Liver (tissue), 9 donors: ENCODE measurements around the gene BPI. TPM values are rescaled to one million over a fixed set of nuclear protein-coding genes. Genes with fewer than 3 reads are reported as not detected.

ENCODE experiments used
- DNase-seq: peaks from one replicate; pipeline ENCODE4 v3.0.0-alpha.2; 2017; ENCODE audit warnings: low spot score
- H3K27ac ChIP-seq, 2 donors: one replicate each; pipeline ENCODE4 v1.7.0; 2013; ENCODE audit warnings: inconsistent platforms in 2 of 2, low read length in 2 of 2, control low read depth in 1 of 2, low read depth in 1 of 2, mild to moderate bottlenecking in 1 of 2
- H3K27me3 ChIP-seq, 4 donors: one replicate each; pipeline versions ENCODE4 v1.6.1 to v1.7.0; 2013; ENCODE audit warnings: low read length in 3 of 4, inconsistent platforms in 1 of 4, mild to moderate bottlenecking in 1 of 4, moderate library complexity in 1 of 4; ENCODE audit not compliant: control insufficient read depth in 4 of 4, insufficient read depth in 4 of 4
- H3K36me3 ChIP-seq, 4 donors: one replicate each; pipeline versions ENCODE4 v1.6.1 to v1.7.0; 2013; ENCODE audit warnings: low read length in 3 of 4, mild to moderate bottlenecking in 3 of 4, low read depth in 1 of 4, moderate library complexity in 1 of 4; ENCODE audit not compliant: control insufficient read depth in 4 of 4, insufficient read depth in 3 of 4
- H3K4me1 ChIP-seq, 4 donors: one replicate each; pipeline versions ENCODE4 v1.6.1 to v1.7.0; 2013; ENCODE audit warnings: low read length in 3 of 4, mild to moderate bottlenecking in 3 of 4, moderate library complexity in 1 of 4; ENCODE audit not compliant: control insufficient read depth in 4 of 4, insufficient read depth in 4 of 4
- H3K4me3 ChIP-seq, 3 donors: one replicate each; pipeline versions ENCODE4 v1.6.1 to v1.7.0; 2013; ENCODE audit warnings: low read length in 3 of 3, control low read depth in 1 of 3, low read depth in 1 of 3, mild to moderate bottlenecking in 1 of 3
- H3K9ac ChIP-seq, 2 donors: one replicate each; pipeline ENCODE4 v1.7.0; 2013; ENCODE audit warnings: low read length in 2 of 2, mild to moderate bottlenecking in 2 of 2, moderate library complexity in 2 of 2, control low read depth in 1 of 2, low read depth in 1 of 2
- H3K9me3 ChIP-seq, 4 donors: one replicate each; pipeline versions ENCODE4 v1.6.1 to v1.7.0; 2013; ENCODE audit warnings: low read length in 3 of 4; ENCODE audit not compliant: control insufficient read depth in 4 of 4
- EGR1 ChIP-seq, 2 donors: IDR thresholded peaks; 2 replicates each; pipeline ENCODE4 v1.6.1; 2016 to 2018; ENCODE audit warnings: antibody characterized with exemption in 2 of 2, low read depth in 2 of 2
- FOXA1 ChIP-seq: IDR thresholded peaks from 2 replicates; pipeline ENCODE4 v1.6.1; 2016; ENCODE audit warnings: antibody characterized with exemption
- FOXA2 ChIP-seq: IDR thresholded peaks from 2 replicates; pipeline ENCODE4 v1.6.1; 2016; ENCODE audit warnings: antibody characterized with exemption
- GABPA ChIP-seq, 2 donors: IDR thresholded peaks in 1 of 2; conservative IDR thresholded peaks in 1 of 2; 2 replicates each; pipeline ENCODE4 v1.6.1; 2016; ENCODE audit warnings: antibody characterized with exemption in 2 of 2, mild to moderate bottlenecking in 1 of 2, moderate library complexity in 1 of 2
- HNF4A ChIP-seq, 2 donors: conservative IDR thresholded peaks; 2 replicates each; pipeline ENCODE4 v1.6.1; 2016; ENCODE audit warnings: antibody characterized with exemption in 2 of 2, mild to moderate bottlenecking in 2 of 2
- HNF4G ChIP-seq: IDR thresholded peaks from 2 replicates; pipeline ENCODE4 v1.6.1; 2016; ENCODE audit warnings: antibody characterized with exemption
- JUND ChIP-seq, 2 donors: IDR thresholded peaks; 2 replicates each; pipeline ENCODE4 v1.6.1; 2016; ENCODE audit warnings: antibody characterized with exemption in 2 of 2
- NR2F2 ChIP-seq: IDR thresholded peaks from 2 replicates; pipeline ENCODE4 v1.6.1; 2016; ENCODE audit warnings: antibody characterized with exemption
- RAD21 ChIP-seq, 2 donors: IDR thresholded peaks; 2 replicates each; pipeline ENCODE4 v1.6.1; 2016; ENCODE audit warnings: antibody characterized with exemption in 2 of 2, mild to moderate bottlenecking in 2 of 2
- RXRA ChIP-seq, 2 donors: IDR thresholded peaks; 2 replicates each; pipeline ENCODE4 v1.6.1; 2017 to 2018; ENCODE audit warnings: antibody characterized with exemption in 2 of 2, mild to moderate bottlenecking in 1 of 2
- SP1 ChIP-seq: IDR thresholded peaks from 2 replicates; pipeline ENCODE4 v1.6.1; 2018; ENCODE audit warnings: antibody characterized with exemption, mild to moderate bottlenecking
- TAF1 ChIP-seq: conservative IDR thresholded peaks from 2 replicates; pipeline ENCODE4 v1.6.1; 2016; ENCODE audit warnings: antibody characterized with exemption, mild to moderate bottlenecking
- YY1 ChIP-seq: IDR thresholded peaks from 2 replicates; pipeline ENCODE4 v1.6.1; 2016; ENCODE audit warnings: antibody characterized with exemption, mild to moderate bottlenecking
- WGBS: extraction: QIAGEN DNeasy Blood & Tissue Kit; methylation state at CpG from one replicate; pipeline ENCODE4 v1.1.7; 2013; 5-methylcytosine and 5-hydroxymethylcytosine counted together
- polyA plus RNA-seq, 2 donors: library from polyadenylated mRNA; stranded (reverse) in 1 of 2; unstranded in 1 of 2; fragments of 200-250 nt in 1 of 2; fragments of >200 nt in 1 of 2; fragmentation: Nextera tagmentation in 1 of 2; extraction: Ambion mirVana in 1 of 2; gene quantifications; one replicate each; pipeline versions ENCODE4 v1.2.1 to v1.2.3, GENCODE V29; 2013 to 2015
- total RNA-seq, 2 donors: library from RNA; depleted of rRNA; stranded (reverse); fragments of >200 nt; gene quantifications; one replicate each; pipeline ENCODE4 v1.2.3, GENCODE V29; 2014
- TF ChIP-seq, protein P1 (sequence below): IDR thresholded peaks from 2 replicates; pipeline ENCODE4 v1.6.1; 2016; ENCODE audit warnings: antibody characterized with exemption
- TF ChIP-seq, protein P2 (sequence below): fragments of 150-350 bp; IDR thresholded peaks from 2 replicates; pipeline ENCODE4 v1.5.1; 2017; ENCODE audit warnings: improper control_type of control experiment, low read depth, low read length; ENCODE audit not compliant: missing input control
- TF ChIP-seq, protein P3 (sequence below): IDR thresholded peaks from 2 replicates; pipeline ENCODE4 v1.6.1; 2016; ENCODE audit warnings: antibody characterized with exemption
- TF ChIP-seq, protein P4 (sequence below): IDR thresholded peaks from 2 replicates; pipeline ENCODE4 v1.6.1; 2016; ENCODE audit warnings: antibody characterized with exemption
- TF ChIP-seq, protein P5 (sequence below): IDR thresholded peaks from 2 replicates; pipeline ENCODE4 v1.6.1; 2016; ENCODE audit warnings: antibody characterized with exemption, mild to moderate bottlenecking
- donor health status: healthy.
- donor health status: healthy.
- donor health status: healthy.
- donor health status: healthy.
- donor health status: healthy.

Gene BPI
- total and polyA plus RNA-seq, 4 donors: 0.08 to 10.3 (median 0.37) TPM; not detected in 1

DNA sequence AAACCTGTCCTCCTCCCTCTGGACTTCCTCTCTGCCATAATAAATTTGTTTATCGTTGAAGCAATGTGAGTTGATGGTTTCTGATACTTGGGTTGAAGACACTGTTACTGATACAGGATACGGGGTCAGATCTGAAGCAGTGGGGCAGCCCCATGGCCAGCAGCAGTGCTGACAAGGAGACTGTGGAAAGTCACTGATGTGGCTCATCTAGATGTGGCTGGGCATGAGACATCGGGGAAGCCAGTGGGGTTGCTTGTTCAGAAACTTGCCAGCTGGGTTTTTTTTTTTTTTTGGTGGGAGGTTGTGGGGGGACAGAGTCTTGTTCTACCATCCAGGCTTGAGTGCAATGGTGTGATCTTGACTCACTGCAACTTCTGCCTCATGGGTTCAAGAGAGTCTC lies 2.6 kb upstream of the BPI start:
- Histone ChIP-seq H3K27me3 (no peaks in the 10 kb centered on the region), H3K27ac (no peak overlapping the region)
- 87% methylated on average over 3 of the region's 3 CpGs for WGBS

DNA sequence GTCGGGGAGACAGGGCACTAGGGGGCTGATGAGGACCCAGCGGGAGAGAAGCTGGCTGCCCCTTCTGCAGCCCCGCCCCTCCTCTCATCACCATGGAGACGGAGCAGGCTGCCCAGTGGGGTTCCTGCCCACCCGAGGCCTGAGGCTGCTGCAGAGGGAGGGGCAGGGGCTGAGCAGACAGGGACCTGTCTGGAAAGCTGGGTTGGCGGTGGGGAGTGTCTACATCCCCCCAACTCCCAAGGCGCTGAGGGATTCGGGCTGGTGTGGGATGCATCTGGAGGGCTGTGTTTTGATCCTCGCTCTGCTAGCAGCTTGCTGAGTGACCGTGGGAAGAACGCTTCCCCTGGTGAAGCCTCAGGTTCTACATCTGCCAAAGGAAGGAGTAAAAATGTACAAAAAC lies 1.2 kb upstream of the BPI start:
- Histone ChIP-seq H3K27ac (no peak overlapping the region), H3K4me1 (peaks cover 0 to 7% (median under 1%) of the 10 kb centered on the region in 4 donors), H3K27me3 (no peaks in the 10 kb centered on the region), H3K9ac (no peak overlapping the region), H3K36me3 (no peaks in the 10 kb centered on the region), H3K4me3 (no peak overlapping the region), H3K9me3 (no peaks in the 10 kb centered on the region)
- 47% methylated on average over 11 of the region's 11 CpGs for WGBS
- DNase-seq: no peak
- TF ChIP-seq HNF4G (no peak), RXRA (IDR thresholded peaks at IDR 0.05) (no peak), JUND (IDR thresholded peaks at IDR 0.05) (no peak), HNF4A (conservative IDR thresholded peaks at IDR 0.05) (no peak), FOXA1 (no peak), NR2F2 (no peak), GABPA (IDR thresholded peaks at IDR 0.05 in 1 of 2, conservative IDR thresholded peaks at IDR 0.05 in 1 of 2) (no peak), YY1 (no peak), TAF1 (no peak), RAD21 (IDR thresholded peaks at IDR 0.05) (no peak)
- TF ChIP-seq, protein P1, sequence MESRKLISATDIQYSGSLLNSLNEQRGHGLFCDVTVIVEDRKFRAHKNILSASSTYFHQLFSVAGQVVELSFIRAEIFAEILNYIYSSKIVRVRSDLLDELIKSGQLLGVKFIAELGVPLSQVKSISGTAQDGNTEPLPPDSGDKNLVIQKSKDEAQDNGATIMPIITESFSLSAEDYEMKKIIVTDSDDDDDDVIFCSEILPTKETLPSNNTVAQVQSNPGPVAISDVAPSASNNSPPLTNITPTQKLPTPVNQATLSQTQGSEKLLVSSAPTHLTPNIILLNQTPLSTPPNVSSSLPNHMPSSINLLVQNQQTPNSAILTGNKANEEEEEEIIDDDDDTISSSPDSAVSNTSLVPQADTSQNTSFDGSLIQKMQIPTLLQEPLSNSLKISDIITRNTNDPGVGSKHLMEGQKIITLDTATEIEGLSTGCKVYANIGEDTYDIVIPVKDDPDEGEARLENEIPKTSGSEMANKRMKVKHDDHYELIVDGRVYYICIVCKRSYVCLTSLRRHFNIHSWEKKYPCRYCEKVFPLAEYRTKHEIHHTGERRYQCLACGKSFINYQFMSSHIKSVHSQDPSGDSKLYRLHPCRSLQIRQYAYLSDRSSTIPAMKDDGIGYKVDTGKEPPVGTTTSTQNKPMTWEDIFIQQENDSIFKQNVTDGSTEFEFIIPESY: no peak
- TF ChIP-seq, protein P2, sequence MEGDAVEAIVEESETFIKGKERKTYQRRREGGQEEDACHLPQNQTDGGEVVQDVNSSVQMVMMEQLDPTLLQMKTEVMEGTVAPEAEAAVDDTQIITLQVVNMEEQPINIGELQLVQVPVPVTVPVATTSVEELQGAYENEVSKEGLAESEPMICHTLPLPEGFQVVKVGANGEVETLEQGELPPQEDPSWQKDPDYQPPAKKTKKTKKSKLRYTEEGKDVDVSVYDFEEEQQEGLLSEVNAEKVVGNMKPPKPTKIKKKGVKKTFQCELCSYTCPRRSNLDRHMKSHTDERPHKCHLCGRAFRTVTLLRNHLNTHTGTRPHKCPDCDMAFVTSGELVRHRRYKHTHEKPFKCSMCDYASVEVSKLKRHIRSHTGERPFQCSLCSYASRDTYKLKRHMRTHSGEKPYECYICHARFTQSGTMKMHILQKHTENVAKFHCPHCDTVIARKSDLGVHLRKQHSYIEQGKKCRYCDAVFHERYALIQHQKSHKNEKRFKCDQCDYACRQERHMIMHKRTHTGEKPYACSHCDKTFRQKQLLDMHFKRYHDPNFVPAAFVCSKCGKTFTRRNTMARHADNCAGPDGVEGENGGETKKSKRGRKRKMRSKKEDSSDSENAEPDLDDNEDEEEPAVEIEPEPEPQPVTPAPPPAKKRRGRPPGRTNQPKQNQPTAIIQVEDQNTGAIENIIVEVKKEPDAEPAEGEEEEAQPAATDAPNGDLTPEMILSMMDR: no peak
- TF ChIP-seq, protein P3, sequence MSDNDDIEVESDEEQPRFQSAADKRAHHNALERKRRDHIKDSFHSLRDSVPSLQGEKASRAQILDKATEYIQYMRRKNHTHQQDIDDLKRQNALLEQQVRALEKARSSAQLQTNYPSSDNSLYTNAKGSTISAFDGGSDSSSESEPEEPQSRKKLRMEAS: no peak
- TF ChIP-seq, protein P4, sequence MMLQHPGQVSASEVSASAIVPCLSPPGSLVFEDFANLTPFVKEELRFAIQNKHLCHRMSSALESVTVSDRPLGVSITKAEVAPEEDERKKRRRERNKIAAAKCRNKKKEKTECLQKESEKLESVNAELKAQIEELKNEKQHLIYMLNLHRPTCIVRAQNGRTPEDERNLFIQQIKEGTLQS: no peak

More for the DNA sequence above, 2.6 kb upstream of the BPI start:
- Histone ChIP-seq H3K4me3 (no peak overlapping the region), H3K36me3 (no peaks in the 10 kb centered on the region), H3K9me3 (no peaks in the 10 kb centered on the region), H3K9ac (no peak overlapping the region), H3K4me1 (peaks cover 0 to 7% (median under 1%) of the 10 kb centered on the region in 4 donors)
- no peak for DNase-seq
- TF ChIP-seq, protein P2: no peak
- TF ChIP-seq JUND (IDR thresholded peaks at IDR 0.05) (no peak), TAF1 (no peak), FOXA1 (no peak), HNF4A (conservative IDR thresholded peaks at IDR 0.05) (no peak), RAD21 (IDR thresholded peaks at IDR 0.05) (no peak), YY1 (no peak), GABPA (IDR thresholded peaks at IDR 0.05 in 1 of 2, conservative IDR thresholded peaks at IDR 0.05 in 1 of 2) (no peak), EGR1 (IDR thresholded peaks at IDR 0.05; ENCODE audit: low read depth in 2 of 2) (no peak), RXRA (IDR thresholded peaks at IDR 0.05) (no peak), FOXA2 (no peak), NR2F2 (no peak), SP1 (no peak)
- TF ChIP-seq, protein P3: no peak
- TF ChIP-seq, protein P4: no peak
- TF ChIP-seq, protein P5, sequence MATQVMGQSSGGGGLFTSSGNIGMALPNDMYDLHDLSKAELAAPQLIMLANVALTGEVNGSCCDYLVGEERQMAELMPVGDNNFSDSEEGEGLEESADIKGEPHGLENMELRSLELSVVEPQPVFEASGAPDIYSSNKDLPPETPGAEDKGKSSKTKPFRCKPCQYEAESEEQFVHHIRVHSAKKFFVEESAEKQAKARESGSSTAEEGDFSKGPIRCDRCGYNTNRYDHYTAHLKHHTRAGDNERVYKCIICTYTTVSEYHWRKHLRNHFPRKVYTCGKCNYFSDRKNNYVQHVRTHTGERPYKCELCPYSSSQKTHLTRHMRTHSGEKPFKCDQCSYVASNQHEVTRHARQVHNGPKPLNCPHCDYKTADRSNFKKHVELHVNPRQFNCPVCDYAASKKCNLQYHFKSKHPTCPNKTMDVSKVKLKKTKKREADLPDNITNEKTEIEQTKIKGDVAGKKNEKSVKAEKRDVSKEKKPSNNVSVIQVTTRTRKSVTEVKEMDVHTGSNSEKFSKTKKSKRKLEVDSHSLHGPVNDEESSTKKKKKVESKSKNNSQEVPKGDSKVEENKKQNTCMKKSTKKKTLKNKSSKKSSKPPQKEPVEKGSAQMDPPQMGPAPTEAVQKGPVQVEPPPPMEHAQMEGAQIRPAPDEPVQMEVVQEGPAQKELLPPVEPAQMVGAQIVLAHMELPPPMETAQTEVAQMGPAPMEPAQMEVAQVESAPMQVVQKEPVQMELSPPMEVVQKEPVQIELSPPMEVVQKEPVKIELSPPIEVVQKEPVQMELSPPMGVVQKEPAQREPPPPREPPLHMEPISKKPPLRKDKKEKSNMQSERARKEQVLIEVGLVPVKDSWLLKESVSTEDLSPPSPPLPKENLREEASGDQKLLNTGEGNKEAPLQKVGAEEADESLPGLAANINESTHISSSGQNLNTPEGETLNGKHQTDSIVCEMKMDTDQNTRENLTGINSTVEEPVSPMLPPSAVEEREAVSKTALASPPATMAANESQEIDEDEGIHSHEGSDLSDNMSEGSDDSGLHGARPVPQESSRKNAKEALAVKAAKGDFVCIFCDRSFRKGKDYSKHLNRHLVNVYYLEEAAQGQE: no peak
